IPS-15b (cell line): ENCODE data around the gene BCL2A1.
"Not testable (repeated sequence)": the region's sequence is repeated elsewhere in the genome, so short reads cannot be mapped to it uniquely, and the experiment has no call there.

Experiments
- H3K27me3 ChIP-seq: one replicate; pipeline ENCODE4 v1.6.1; 2013; ENCODE audit warnings: low read length; ENCODE audit not compliant: control insufficient read depth, insufficient read depth
- H3K36me3 ChIP-seq: one replicate; pipeline ENCODE4 v1.6.1; 2013; ENCODE audit warnings: low read length; ENCODE audit not compliant: control insufficient read depth, insufficient read depth
- H3K4me1 ChIP-seq: one replicate; pipeline ENCODE4 v1.6.1; 2013; ENCODE audit warnings: mild to moderate bottlenecking, low read length; ENCODE audit not compliant: control insufficient read depth, insufficient read depth
- H3K4me3 ChIP-seq: one replicate; pipeline ENCODE4 v1.5.1; 2013; ENCODE audit warnings: low read depth, low read length
- H3K9ac ChIP-seq: one replicate; pipeline ENCODE4 v1.6.1; 2013; ENCODE audit warnings: low read depth, mild to moderate bottlenecking, low read length
- H3K9me3 ChIP-seq: one replicate; pipeline ENCODE4 v1.6.1; 2013; ENCODE audit warnings: mild to moderate bottlenecking, low read length; ENCODE audit not compliant: control insufficient read depth, insufficient read depth

BCL2A1 gene

GRCh38 chr15:79952329-79952728 lies 18.7 kb downstream of the BCL2A1 start:
- Histone ChIP-seq H3K9ac (no peak overlapping the region), H3K9me3 (no peaks in the 10 kb centered on the region), H3K4me1 (no peaks in the 10 kb centered on the region), H3K36me3 (no peaks in the 10 kb centered on the region), H3K27me3 (no peaks in the 10 kb centered on the region), H3K4me3 (no peak overlapping the region)

- no peaks in the 10 kb centered on the region for H3K36me3 ChIP-seq
- H3K27me3 ChIP-seq = no peaks in the 10 kb centered on the region
- no peaks in the 10 kb centered on the region for H3K9me3 ChIP-seq
- no peak overlapping the region for H3K9ac ChIP-seq
- H3K4me1 ChIP-seq = no peaks in the 10 kb centered on the region
- H3K4me3 ChIP-seq = no peak overlapping the region
These were observed 20.7 kb downstream of the BCL2A1 start for GRCh38 chr15:79950247-79950646.

DNA sequence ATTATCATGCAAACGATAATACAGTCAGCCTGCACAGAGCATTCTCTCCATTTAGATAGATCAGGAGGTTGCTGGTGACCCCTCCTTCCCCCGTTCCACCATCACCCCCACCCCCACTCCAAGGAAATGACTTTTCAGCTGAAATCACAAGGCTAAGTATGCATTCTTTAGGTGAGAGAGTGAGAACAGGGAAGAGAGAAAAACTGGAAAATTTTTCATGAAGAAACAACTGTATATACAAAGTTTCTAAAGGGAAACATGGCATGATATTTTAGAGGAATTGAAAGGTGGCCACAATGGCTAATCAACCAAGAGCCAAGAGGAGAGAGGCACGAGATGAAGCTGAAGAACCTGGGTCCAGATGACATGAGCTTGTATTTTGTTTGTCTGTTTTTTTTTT lies 22.2 kb downstream of the BCL2A1 start:
- Histone ChIP-seq H3K9ac (no peak overlapping the region), H3K36me3 (no peaks in the 10 kb centered on the region), H3K9me3 (no peaks in the 10 kb centered on the region), H3K4me3 (no peak overlapping the region), H3K4me1 (no peaks in the 10 kb centered on the region), H3K27me3 (no peaks in the 10 kb centered on the region)

DNA sequence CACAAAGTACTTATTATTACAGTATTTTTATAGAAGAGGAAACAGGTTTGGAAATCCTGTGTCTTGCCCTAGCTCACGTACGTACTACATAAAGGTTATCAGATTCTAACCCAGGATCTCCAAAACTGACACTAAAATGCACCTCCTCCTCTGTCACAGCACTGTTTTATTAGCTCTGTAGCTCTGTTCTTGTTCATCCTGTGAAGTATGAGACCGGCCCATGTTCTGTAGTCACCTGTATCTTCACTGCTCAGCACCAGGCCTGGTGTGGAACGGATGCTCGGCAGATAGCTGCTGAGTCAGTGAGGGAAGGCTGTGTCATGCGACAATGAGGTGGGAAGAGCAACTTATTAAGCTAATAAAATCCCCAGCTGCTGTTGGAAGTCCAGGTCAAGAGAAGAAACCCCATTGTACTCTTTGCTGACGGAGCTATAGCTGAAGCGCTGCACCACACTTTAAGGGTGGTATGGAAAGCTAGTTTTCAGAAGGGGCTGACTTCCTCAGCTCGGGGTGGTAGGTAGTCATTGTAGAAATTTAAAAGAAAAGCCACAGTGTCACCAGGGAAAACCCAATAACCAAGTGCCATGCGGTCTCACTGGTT lies 22.8 kb downstream of the BCL2A1 start:
- Histone ChIP-seq H3K9me3 (no peaks in the 10 kb centered on the region), H3K4me1 (no peaks in the 10 kb centered on the region)

GRCh38 chr15:79947009-79947408 lies 24.0 kb downstream of the BCL2A1 start:
- H3K9me3 ChIP-seq = no peaks in the 10 kb centered on the region
- H3K27me3 ChIP-seq = no peaks in the 10 kb centered on the region
- H3K36me3 ChIP-seq = no peaks in the 10 kb centered on the region
- no peak overlapping the region for H3K9ac ChIP-seq
- no peak overlapping the region for H3K4me3 ChIP-seq
- no peaks in the 10 kb centered on the region for H3K4me1 ChIP-seq

More for the DNA sequence above, 22.8 kb downstream of the BCL2A1 start:
- no peak overlapping the region for H3K4me3 ChIP-seq
- H3K36me3 ChIP-seq = no peaks in the 10 kb centered on the region
- no peaks in the 10 kb centered on the region for H3K27me3 ChIP-seq
- H3K9ac ChIP-seq = no peak overlapping the region

GRCh38 chr15:79944622-79945021 lies 26.4 kb downstream of the BCL2A1 start:
- Histone ChIP-seq H3K27me3 (no peaks in the 10 kb centered on the region), H3K4me1 (no peaks in the 10 kb centered on the region), H3K4me3 (no peak overlapping the region), H3K9ac (no peak overlapping the region), H3K9me3 (no peaks in the 10 kb centered on the region), H3K36me3 (no peaks in the 10 kb centered on the region)

GRCh38 chr15:79943820-79944219 lies 27.2 kb downstream of the BCL2A1 start:
- Histone ChIP-seq H3K27me3 (no peaks in the 10 kb centered on the region), H3K4me3 (no peak overlapping the region), H3K4me1 (no peaks in the 10 kb centered on the region), H3K9ac (no peak overlapping the region), H3K9me3 (no peaks in the 10 kb centered on the region), H3K36me3 (no peaks in the 10 kb centered on the region)

- Histone ChIP-seq H3K36me3 (no peaks in the 10 kb centered on the region), H3K9ac (no peak overlapping the region), H3K9me3 (no peaks in the 10 kb centered on the region), H3K4me1 (no peaks in the 10 kb centered on the region), H3K27me3 (no peaks in the 10 kb centered on the region), H3K4me3 (no peak overlapping the region)
These were observed 28.1 kb downstream of the BCL2A1 start for GRCh38 chr15:79942741-79943481.

DNA sequence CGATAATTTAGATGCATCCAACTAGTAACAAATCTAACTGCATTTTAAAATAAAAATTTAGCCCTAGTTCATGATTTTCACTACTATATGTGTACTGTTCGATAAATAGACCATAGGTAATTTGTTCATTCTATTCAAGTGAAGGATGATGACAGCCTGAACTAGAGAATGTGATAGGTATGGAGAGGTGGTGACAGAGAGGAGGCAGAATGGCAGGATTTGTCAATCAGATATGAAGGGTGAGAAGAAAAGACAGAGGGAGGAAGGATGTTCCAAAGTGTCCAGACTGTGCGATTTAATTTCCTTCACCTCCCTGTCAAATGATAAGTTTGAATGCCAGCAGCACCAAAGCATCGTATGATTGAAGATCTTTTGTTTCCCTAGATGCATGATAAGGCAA lies 31.6 kb downstream of the BCL2A1 start:
- Histone ChIP-seq H3K27me3 (no peaks in the 10 kb centered on the region), H3K9ac (no peak overlapping the region), H3K4me1 (no peaks in the 10 kb centered on the region), H3K4me3 (no peak overlapping the region), H3K9me3 (no peaks in the 10 kb centered on the region), H3K36me3 (no peaks in the 10 kb centered on the region)

DNA sequence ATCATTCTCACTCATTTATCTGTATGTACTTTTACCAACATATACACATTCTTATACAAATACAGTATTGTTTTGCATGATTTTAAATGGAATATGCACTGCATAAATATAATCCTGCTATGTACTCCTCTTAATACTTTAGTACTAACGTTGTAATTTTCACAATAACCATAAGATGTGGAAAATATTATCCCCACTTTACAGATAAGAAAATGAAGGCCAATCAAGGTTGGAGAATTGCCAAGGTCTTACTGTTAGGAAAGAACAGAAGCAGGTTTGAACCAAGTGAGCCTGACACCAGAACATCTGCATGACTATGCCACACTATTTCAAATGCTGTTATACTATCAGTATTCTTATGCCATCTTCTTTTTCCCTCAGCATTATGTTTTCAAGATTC lies 32.9 kb downstream of the BCL2A1 start:
- Histone ChIP-seq H3K4me1 (no peaks in the 10 kb centered on the region), H3K9ac (no peak overlapping the region), H3K27me3 (no peaks in the 10 kb centered on the region), H3K4me3 (no peak overlapping the region), H3K9me3 (no peaks in the 10 kb centered on the region), H3K36me3 (no peaks in the 10 kb centered on the region)

- not testable (repeated sequence) for H3K4me3 ChIP-seq, H3K9ac ChIP-seq, H3K36me3 ChIP-seq, H3K27me3 ChIP-seq, H3K4me1 ChIP-seq, H3K9me3 ChIP-seq
These were observed 35.3 kb downstream of the BCL2A1 start for GRCh38 chr15:79935556-79936201.

DNA sequence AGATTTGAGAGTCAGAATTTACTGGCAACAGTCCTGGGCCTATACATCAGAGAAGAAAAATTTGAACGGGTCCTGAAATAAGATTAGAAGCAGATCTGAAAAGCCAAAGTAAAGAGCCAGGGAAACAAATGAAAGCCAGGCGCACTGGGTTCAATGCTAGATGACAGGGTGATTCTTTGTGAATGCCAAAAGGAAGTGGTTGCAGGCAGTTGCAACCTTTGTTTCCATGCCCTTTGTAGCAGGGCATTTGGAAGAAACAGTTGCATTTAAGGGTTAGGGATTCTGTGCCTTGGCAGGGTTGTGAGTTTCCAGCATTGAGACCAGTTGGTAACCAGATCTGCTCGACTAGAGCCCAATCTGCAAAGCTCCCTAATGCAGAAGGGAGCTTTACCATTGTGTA lies 37.8 kb downstream of the BCL2A1 start:
- no peaks in the 10 kb centered on the region for H3K4me1 ChIP-seq
- no peak overlapping the region for H3K9ac ChIP-seq
- H3K27me3 ChIP-seq = no peaks in the 10 kb centered on the region
- H3K4me3 ChIP-seq = no peak overlapping the region
- no peaks in the 10 kb centered on the region for H3K36me3 ChIP-seq
- no peaks in the 10 kb centered on the region for H3K9me3 ChIP-seq
